ENCODE results near the gene SLC45A1.

Gene SLC45A1

DNA sequence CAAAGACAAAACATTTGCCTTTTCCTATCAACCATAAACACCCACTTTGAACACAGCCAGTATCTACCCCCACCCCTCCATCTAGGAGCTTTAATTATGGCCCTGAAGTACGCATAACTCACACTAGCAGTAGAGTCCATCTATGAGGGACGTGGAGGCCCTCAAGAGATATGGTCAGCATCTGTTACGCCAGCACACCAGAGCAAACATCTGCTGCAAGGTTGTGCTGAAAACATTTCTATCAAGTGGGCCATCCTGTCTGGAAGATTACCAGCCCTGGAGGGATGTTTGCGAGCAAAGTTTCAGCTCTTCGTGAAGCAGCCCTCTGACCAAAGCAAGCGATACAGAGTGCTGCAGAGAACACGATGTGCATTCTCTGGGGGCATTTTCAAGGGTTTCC is 74.6 kb downstream of the SLC45A1 start:
- TF ChIP-seq, protein P1, sequence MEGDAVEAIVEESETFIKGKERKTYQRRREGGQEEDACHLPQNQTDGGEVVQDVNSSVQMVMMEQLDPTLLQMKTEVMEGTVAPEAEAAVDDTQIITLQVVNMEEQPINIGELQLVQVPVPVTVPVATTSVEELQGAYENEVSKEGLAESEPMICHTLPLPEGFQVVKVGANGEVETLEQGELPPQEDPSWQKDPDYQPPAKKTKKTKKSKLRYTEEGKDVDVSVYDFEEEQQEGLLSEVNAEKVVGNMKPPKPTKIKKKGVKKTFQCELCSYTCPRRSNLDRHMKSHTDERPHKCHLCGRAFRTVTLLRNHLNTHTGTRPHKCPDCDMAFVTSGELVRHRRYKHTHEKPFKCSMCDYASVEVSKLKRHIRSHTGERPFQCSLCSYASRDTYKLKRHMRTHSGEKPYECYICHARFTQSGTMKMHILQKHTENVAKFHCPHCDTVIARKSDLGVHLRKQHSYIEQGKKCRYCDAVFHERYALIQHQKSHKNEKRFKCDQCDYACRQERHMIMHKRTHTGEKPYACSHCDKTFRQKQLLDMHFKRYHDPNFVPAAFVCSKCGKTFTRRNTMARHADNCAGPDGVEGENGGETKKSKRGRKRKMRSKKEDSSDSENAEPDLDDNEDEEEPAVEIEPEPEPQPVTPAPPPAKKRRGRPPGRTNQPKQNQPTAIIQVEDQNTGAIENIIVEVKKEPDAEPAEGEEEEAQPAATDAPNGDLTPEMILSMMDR (IDR thresholded peaks at IDR 0.05; ENCODE audit: insufficient read depth, low read depth, low read length, missing control alignments) = no peak
- no peak overlapping the region for H3K4me3 ChIP-seq (ENCODE audit: low read depth, low read length)
- no peak for DNase-seq (ENCODE audit: low read depth)

Measured in GM12865 (cell line).